Measurements from ENCODE around the gene TTLL5. TPM values are rescaled to one million over a fixed set of nuclear protein-coding genes. Genes with fewer than 3 reads are reported as not detected.

TTLL5 gene
- total and polyA plus RNA-seq, 2 of the 4 experiments (the other 2 are of a cell fraction): 11.9 to 16.7 TPM

DNA sequence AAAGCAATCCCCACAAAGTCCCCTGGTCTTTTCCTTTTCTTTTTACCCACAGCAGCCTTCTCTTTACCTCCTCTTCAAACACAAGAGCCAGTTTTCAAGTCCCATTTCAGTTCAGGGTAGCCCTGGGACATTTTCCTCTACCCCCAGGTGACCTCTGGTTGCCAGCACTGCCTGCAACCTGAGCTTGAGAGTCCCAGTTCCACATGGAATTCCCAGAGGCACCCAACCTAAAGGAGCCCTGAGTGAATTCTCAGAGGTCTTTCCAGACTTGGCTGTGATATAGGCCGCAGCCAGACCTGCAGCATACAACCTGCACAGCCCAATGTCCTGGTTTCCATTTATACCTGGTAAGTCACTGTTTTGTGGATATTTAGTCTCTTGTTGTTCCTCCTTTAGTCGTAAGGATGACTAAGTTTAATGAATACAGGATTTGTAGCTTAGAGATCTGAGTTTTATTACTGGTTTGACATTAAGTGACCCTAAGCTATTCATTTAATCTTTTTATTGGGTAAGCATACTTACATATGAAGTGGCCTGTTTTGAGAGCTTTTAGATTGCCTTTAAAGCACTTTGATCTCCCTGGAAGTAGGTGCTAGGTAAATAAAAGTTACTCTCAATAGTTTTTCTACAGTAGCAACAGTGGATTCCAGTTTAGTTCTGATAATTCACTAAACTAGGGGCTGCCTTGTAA lies 160.9 kb downstream of the TTLL5 start (continued):
- TF ChIP-seq, protein P1, sequence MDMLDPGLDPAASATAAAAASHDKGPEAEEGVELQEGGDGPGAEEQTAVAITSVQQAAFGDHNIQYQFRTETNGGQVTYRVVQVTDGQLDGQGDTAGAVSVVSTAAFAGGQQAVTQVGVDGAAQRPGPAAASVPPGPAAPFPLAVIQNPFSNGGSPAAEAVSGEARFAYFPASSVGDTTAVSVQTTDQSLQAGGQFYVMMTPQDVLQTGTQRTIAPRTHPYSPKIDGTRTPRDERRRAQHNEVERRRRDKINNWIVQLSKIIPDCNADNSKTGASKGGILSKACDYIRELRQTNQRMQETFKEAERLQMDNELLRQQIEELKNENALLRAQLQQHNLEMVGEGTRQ (IDR thresholded peaks at IDR 0.05; ENCODE audit: low read depth, low read length): no peak

DNA sequence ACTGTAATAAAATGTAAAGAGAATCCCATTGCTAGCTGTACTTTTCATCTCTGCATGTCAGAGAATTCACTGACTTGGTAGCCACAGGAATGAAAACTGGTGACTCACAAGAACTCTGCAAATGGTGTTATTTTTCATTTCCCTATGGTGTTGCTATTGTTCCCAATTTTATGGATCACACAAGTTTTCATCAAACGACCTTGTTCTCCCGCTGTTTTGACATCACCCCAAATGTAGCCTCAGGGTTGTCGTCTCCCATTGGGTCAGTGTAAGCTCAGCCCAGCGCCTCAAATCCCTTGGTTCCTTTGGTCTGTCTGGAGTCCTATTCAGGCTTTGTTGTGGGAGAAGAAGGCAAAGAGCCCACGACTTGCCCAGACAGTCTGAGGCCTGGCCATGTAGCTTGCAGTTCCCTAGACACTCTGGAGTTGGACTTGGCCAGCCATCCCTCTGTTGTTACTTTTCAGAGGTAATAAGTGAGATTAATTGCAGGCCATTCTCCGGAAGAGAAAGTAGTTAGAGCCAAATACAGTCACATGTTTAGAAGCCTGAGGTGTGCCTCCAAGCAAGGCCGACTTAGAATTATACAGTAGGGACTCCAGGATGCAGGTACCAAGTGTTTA lies 161.6 kb downstream of the TTLL5 start:
- ChIA-PET POLR2A (ENCODE audit: unreplicated experiment) (no interaction called here), CTCF (interaction anchor here (1.3 kb wide), 1 partner anchor 84 kb away, joined by 6 read pairs; no protein-coding TSS in a partner anchor)
- Histone ChIP-seq H2AK9ac (replicated peaks; ENCODE audit: low read depth, low read length, poor library complexity) (no peak overlapping the region), H3K4me1 (ENCODE audit: control insufficient read depth, insufficient read depth, low read length) (peaks cover 16% of the 10 kb centered on the region), H3K36me3 (ENCODE audit: control insufficient read depth, insufficient read depth, low read length) (peaks cover 5% of the 10 kb centered on the region), H2AK5ac (ENCODE audit: low read depth, low read length) (peak overlapping the region; percentile 49; the same call in 1 of the 2 replicates), H3K23ac (ENCODE audit: low read depth, low read length) (no peak overlapping the region), H3K27ac (ENCODE audit: insufficient read depth, low read length) (no peak overlapping the region), H3K4ac (ENCODE audit: low read depth, low read length) (no peak overlapping the region; the same call in 1 of the 2 replicates), H3K9ac (ENCODE audit: low read depth, low read length) (no peak overlapping the region), H3K14ac (replicated peaks; ENCODE audit: low read depth, low read length) (no peak overlapping the region), H4K20me1 (ENCODE audit: insufficient read depth, low read length) (no peaks in the 10 kb centered on the region), H3K27me3 (ENCODE audit: control insufficient read depth, insufficient read depth, low read length) (no peaks in the 10 kb centered on the region), H3K18ac (ENCODE audit: low read depth, low read length) (peak overlapping the region; percentile 37), H2BK15ac (ENCODE audit: low read depth, low read length) (peak overlapping the region; percentile 13; the same call in 1 of the 3 replicates), H4K5ac (ENCODE audit: low read depth, low read length) (no peak overlapping the region), H3K56ac (ENCODE audit: extremely low read depth, insufficient read depth, low read length) (no peak overlapping the region), H3K4me3 (ENCODE audit: insufficient read depth, low read depth, low read length) (no peak overlapping the region), H3K9me3 (ENCODE audit: control insufficient read depth, insufficient read depth, low read length) (no peaks in the 10 kb centered on the region), H4K8ac (ENCODE audit: low read depth in 2 of 2, low read length in 2 of 2) (peak overlapping the region in 1 of 2 experiments; percentile 4; a peak in 1 of 4 replicates), H2AFZ (replicated peaks; ENCODE audit: low read length, poor library complexity) (peak overlapping the region; percentile 9), H3K79me1 (ENCODE audit: low read depth in 1 of 2, low read length in 2 of 2) (no peaks in the 10 kb centered on the region), H2BK5ac (ENCODE audit: low read depth, low read length, poor library complexity, severe bottlenecking) (no peak overlapping the region), H2BK20ac (ENCODE audit: low read depth, low read length) (peak overlapping the region; percentile 25; the same call in 1 of the 2 replicates), H4K91ac (ENCODE audit: insufficient read depth, low read depth, low read length) (no peak overlapping the region), H2BK120ac (ENCODE audit: low read depth, low read length) (peak overlapping the region; percentile 34; the same call in 1 of the 2 replicates), H3K4me2 (ENCODE audit: low read depth, low read length) (peak overlapping the region; percentile 11; the same call in 1 of the 2 replicates), H3K9me1 (ENCODE audit: insufficient read depth, low read length) (peaks cover 11% of the 10 kb centered on the region)
- dilution Hi-C loops (cut with HindIII; ENCODE audit: low sequenced_read_pairs, unreplicated experiment): no loop called here
- DNase-seq (peak; percentile 85), ATAC-seq (ENCODE audit: low read depth) (peak; percentile 92)
- in situ Hi-C loops (cut with MboI; ENCODE audit: low sequenced_read_pairs): no loop called here
- no TSS peak for BruUV-seq (replicated peaks)
- no peak for TF ChIP-seq RCOR1 (IDR thresholded peaks at IDR 0.05; ENCODE audit: insufficient replicate concordance, low read length)
- peak; percentile 60; the same call in 1 of the 2 replicates for TF ChIP-seq FOS (IDR thresholded peaks at IDR 0.05; ENCODE audit: low read depth, low read length)
- intact Hi-C loops (cut with micrococcal nuclease): loop anchor here (5.0 kb wide), 1 partner anchor 45 kb away; no protein-coding TSS in a partner anchor
- WGBS, 2 experiments (ENCODE audit: extremely low coverage in 2 of 2, insufficient read length in 1 of 2): 60% methylated on average over 1 of the region's 7 CpGs; no CpG with 5 or more reads in 1 of the 2 experiments
